ENCODE results near the gene SCYL1. TPM values are rescaled to one million over a fixed set of nuclear protein-coding genes. Genes with fewer than 3 reads are reported as not detected.
A peak's percentile ranks its signal among the peaks of the same experiment; 100 is the strongest.

The SCYL1 gene
- total and polyA plus RNA-seq, 5 donors from 2014 or later = 24.3 to 59.0 (median 30.7) TPM

- no peak overlapping the region for H3K4me3 ChIP-seq (ENCODE audit: low read depth, low read length)
- ATAC-seq (ENCODE audit: low read depth in 2 of 2) (no peak), DNase-seq (no peak)
- H3K4me1 ChIP-seq (ENCODE audit: control insufficient read depth, insufficient read depth, low read length, poor library complexity, severe bottlenecking) = no peaks in the 10 kb centered on the region
- no peaks in the 10 kb centered on the region for H3K9me3 ChIP-seq (ENCODE audit: control insufficient read depth in 2 of 2, low read length in 2 of 2)
- Mint-ChIP-seq H3K36me3 (no peaks in the 10 kb centered on the region), H3K9me3 (no peaks in the 10 kb centered on the region), H3K27ac (no peak overlapping the region), H3K4me1 (peaks cover 0 to 22% (median 9%) of the 10 kb centered on the region in 4 donors), H3K27me3 (peaks cover 10% of the 10 kb centered on the region), H3K4me3 (no peak overlapping the region)
- no peaks in the 10 kb centered on the region for H3K36me3 ChIP-seq (ENCODE audit: control insufficient read depth, insufficient read depth, low read length)
- no peak overlapping the region for H3K27ac ChIP-seq (ENCODE audit: insufficient read depth, low read length, poor library complexity, severe bottlenecking)
- no peaks in the 10 kb centered on the region for H3K27me3 ChIP-seq (ENCODE audit: control insufficient read depth, insufficient read depth, low read length)
Measured at GRCh38 chr11:65485920-65486219, 39.0 kb upstream of the SCYL1 start.

DNA sequence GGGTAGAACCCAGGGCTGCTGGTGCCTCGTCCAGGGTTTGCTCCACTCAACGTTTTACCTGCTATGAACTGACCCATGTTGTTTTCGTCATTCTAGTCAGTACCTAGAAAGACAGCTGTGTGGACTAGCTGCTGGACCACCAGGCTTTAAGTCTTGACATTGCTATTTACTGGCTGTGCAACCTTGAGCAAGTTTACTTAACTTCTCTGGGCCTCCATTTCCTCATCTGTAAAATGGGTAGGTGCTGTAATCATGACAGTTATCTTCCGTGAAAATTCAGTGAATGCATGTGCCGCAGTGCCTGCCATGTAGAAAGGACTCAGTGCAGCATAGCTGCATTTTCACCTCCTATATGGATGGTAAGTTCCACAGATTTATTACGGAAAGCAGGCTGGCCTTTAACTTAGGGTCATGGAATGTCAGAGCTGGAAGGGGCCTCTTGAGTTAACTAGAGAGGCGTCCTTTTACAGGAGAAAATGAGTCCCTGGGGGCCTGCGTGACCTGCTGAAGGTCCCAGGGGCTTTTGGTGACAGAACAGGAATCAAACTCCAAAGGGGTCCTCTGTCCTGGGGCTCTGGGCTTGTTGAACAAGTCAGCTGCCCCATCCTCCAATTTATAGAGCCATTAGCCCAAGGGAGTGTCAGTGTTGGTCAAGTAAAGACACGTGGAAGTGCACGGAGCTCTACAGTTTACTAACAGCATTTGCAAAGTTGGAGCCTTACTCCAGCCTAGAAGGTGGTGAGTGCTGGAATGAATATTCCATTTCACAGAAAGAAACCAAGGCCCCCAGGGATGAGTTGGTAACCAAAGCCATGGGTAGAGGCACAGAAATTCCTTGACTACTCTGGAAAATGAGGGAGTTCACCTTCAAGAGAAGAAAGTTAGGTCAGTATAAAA lies 38.1 kb upstream of the SCYL1 start:
- no peak for ATAC-seq (ENCODE audit: low read depth in 2 of 2)
- no peak overlapping the region for H3K4me3 ChIP-seq (ENCODE audit: low read depth, low read length)
- peak overlapping the region in 1 of 3 donors; percentile 44 for H3K27ac Mint-ChIP-seq
- no peaks in the 10 kb centered on the region for H3K9me3 Mint-ChIP-seq
- no peaks in the 10 kb centered on the region for H3K4me1 ChIP-seq (ENCODE audit: control insufficient read depth, insufficient read depth, low read length, poor library complexity, severe bottlenecking)
- H3K27me3 ChIP-seq (ENCODE audit: control insufficient read depth, insufficient read depth, low read length) = no peaks in the 10 kb centered on the region
- no peaks in the 10 kb centered on the region for H3K9me3 ChIP-seq (ENCODE audit: control insufficient read depth in 2 of 2, low read length in 2 of 2)
- H3K27ac ChIP-seq (ENCODE audit: insufficient read depth, low read length, poor library complexity, severe bottlenecking) = no peak overlapping the region
- no peaks in the 10 kb centered on the region for H3K36me3 ChIP-seq (ENCODE audit: control insufficient read depth, insufficient read depth, low read length)
- no peaks in the 10 kb centered on the region for H3K36me3 Mint-ChIP-seq
- peaks cover 0 to 28% (median 10%) of the 10 kb centered on the region in 4 donors for H3K4me1 Mint-ChIP-seq
- no peak overlapping the region for H3K4me3 Mint-ChIP-seq
- H3K27me3 Mint-ChIP-seq = peaks cover 10% of the 10 kb centered on the region
- no peak for DNase-seq

DNA sequence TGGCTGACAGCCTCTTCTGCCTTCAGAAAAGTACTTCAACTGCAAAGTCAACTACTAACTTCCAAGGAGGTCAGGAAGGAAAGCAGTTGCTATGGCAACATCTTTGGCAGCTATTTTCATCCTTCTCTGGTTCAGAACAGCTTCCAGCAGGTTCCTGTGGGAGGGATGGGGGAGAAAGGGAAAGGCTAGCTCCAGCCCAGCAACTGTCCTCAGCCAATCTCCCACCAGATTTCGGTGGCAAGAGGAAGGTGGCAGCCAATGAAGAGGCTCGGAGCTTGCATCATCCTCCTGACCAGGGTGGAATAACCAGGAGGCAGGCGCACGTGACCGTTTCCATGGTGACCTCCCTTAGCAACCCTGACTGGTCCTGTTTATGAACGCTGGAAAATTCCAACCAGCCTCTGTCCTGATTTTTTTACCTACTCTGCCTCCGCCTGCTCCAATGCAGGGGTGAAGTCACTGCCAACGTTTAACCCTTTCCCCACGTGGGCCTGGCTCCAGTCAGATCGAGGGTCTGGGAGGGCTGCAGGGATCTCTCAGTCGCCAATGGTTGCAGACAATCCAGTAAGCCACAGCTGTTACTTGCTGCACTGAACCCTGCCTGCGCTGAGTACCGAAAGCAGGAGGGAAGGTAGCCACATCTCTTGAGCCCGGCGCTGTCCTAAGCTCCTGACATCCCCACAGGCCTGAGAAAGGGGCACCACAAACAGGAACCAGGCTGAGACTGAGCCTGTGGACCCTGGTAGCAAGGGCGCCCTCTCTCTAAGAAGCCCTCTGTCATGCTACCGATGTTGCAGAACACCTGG lies 37.2 kb upstream of the SCYL1 start:
- Mint-ChIP-seq H3K9me3 (no peaks in the 10 kb centered on the region), H3K36me3 (no peaks in the 10 kb centered on the region), H3K4me3 (no peak overlapping the region), H3K27me3 (peaks cover 10% of the 10 kb centered on the region), H3K27ac (peak overlapping the region in 2 of 3 donors; percentile 44 to 60), H3K4me1 (peaks cover 0 to 32% (median 11%) of the 10 kb centered on the region in 4 donors)
- Histone ChIP-seq H3K27me3 (ENCODE audit: control insufficient read depth, insufficient read depth, low read length) (no peaks in the 10 kb centered on the region), H3K4me1 (ENCODE audit: control insufficient read depth, insufficient read depth, low read length, poor library complexity, severe bottlenecking) (no peaks in the 10 kb centered on the region), H3K9me3 (ENCODE audit: control insufficient read depth in 2 of 2, low read length in 2 of 2) (no peaks in the 10 kb centered on the region), H3K27ac (ENCODE audit: insufficient read depth, low read length, poor library complexity, severe bottlenecking) (no peak overlapping the region), H3K36me3 (ENCODE audit: control insufficient read depth, insufficient read depth, low read length) (no peaks in the 10 kb centered on the region), H3K4me3 (ENCODE audit: low read depth, low read length) (no peak overlapping the region)
- DNase-seq = peak in 1 of 3 donors; percentile 49
- ATAC-seq (ENCODE audit: low read depth in 2 of 2) = peak; percentile 30 to 50

DNA sequence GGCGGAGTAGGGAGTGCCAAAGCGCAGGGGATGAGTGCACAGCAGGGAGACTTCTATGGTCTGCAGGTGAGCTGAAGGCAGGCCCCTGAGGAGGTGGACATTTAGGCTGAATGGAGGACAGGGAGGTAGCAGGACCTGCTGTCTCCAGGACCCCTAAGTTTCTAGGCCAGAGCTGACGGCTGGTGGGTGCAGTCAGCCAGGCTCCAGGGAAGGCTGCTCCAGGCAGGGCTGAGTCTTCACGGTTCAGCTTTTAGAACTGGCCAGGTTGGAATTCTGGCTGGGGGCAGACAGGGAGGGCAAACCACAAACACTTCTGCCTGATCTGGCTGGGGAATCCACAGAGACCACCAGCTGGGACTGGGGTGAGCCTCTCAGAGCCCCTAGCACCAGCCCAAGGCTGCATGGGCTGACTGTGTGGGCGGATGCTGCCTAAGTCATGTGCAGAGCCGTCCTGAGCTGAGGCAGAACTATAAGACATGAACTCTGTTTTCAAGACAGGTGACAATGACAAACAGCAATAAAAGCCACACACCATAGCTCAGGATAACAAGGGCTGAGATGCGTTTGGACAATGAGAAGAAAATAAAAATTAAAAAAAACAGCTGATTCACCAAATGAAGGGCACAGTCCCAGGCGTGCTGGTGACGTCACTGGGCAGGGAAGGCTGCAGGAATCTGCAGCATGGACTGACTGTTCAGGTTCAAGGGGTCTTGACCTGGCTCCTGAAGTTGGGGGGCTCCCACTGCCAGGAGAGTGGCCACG lies 36.4 kb upstream of the SCYL1 start:
- H3K27ac Mint-ChIP-seq = peak overlapping the region in 1 of 3 donors; percentile 60
- no peaks in the 10 kb centered on the region for H3K9me3 ChIP-seq (ENCODE audit: control insufficient read depth in 2 of 2, low read length in 2 of 2)
- no peak for DNase-seq
- no peaks in the 10 kb centered on the region for H3K27me3 ChIP-seq (ENCODE audit: control insufficient read depth, insufficient read depth, low read length)
- H3K4me1 ChIP-seq (ENCODE audit: control insufficient read depth, insufficient read depth, low read length, poor library complexity, severe bottlenecking) = no peaks in the 10 kb centered on the region
- H3K4me3 ChIP-seq (ENCODE audit: low read depth, low read length) = no peak overlapping the region
- no peak for ATAC-seq (ENCODE audit: low read depth in 2 of 2)
- H3K4me1 Mint-ChIP-seq = peaks cover 0 to 34% (median 11%) of the 10 kb centered on the region in 4 donors
- no peaks in the 10 kb centered on the region for H3K36me3 Mint-ChIP-seq
- H3K36me3 ChIP-seq (ENCODE audit: control insufficient read depth, insufficient read depth, low read length) = no peaks in the 10 kb centered on the region
- no peak overlapping the region for H3K27ac ChIP-seq (ENCODE audit: insufficient read depth, low read length, poor library complexity, severe bottlenecking)
- H3K27me3 Mint-ChIP-seq = peaks cover 10% of the 10 kb centered on the region
- H3K4me3 Mint-ChIP-seq = no peak overlapping the region
- no peaks in the 10 kb centered on the region for H3K9me3 Mint-ChIP-seq

DNA sequence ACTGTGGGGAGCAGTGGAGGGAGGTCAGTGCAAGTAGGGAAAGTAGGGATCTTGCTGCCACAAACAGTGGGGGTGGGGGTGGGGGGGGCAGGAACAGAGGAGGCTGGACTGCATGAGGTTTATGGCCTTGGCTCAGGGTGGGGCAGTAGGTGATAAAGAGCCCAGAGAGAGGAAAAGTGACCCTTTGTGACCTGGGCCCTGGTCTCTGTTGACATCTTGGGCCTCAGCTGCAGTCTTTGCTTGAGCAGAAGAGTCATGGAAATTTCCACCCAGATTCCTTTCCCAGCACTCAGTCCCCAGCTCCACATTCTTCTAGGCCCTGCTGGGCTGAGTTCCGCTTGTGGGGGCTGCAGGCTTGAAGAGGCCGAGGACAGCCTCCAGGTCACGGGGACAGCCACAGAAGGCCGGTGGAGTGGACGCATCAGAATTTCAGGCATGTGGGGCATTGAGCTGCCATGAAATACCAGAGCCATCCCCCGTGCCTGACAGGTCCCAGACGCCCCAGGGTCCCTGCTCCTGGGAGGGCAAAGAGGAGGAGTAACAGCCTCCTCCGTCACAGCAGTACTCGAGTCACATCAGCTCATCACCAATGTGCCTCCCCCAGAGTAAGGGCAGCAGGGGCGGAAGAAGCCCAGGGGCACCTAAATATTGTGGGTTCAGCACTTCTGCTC lies 35.7 kb upstream of the SCYL1 start:
- H3K4me1 ChIP-seq (ENCODE audit: control insufficient read depth, insufficient read depth, low read length, poor library complexity, severe bottlenecking) = no peaks in the 10 kb centered on the region
- Mint-ChIP-seq H3K4me3 (no peak overlapping the region), H3K36me3 (no peaks in the 10 kb centered on the region), H3K27ac (peak overlapping the region in 1 of 3 donors; percentile 41), H3K9me3 (no peaks in the 10 kb centered on the region), H3K4me1 (peaks cover 0 to 34% (median 11%) of the 10 kb centered on the region in 4 donors), H3K27me3 (peaks cover 10% of the 10 kb centered on the region)
- H3K27ac ChIP-seq (ENCODE audit: insufficient read depth, low read length, poor library complexity, severe bottlenecking) = no peak overlapping the region
- no peaks in the 10 kb centered on the region for H3K27me3 ChIP-seq (ENCODE audit: control insufficient read depth, insufficient read depth, low read length)
- H3K4me3 ChIP-seq (ENCODE audit: low read depth, low read length) = no peak overlapping the region
- no peaks in the 10 kb centered on the region for H3K36me3 ChIP-seq (ENCODE audit: control insufficient read depth, insufficient read depth, low read length)
- DNase-seq (no peak), ATAC-seq (ENCODE audit: low read depth in 2 of 2) (no peak)
- H3K9me3 ChIP-seq (ENCODE audit: control insufficient read depth in 2 of 2, low read length in 2 of 2) = no peaks in the 10 kb centered on the region

- peaks cover 0 to 38% (median 13%) of the 10 kb centered on the region in 4 donors for H3K4me1 Mint-ChIP-seq
- H3K36me3 Mint-ChIP-seq = no peaks in the 10 kb centered on the region
- ATAC-seq (ENCODE audit: low read depth in 2 of 2) (no peak), DNase-seq (no peak)
- peak overlapping the region in 1 of 3 donors; percentile 41 for H3K27ac Mint-ChIP-seq
- no peaks in the 10 kb centered on the region for H3K9me3 ChIP-seq (ENCODE audit: control insufficient read depth in 2 of 2, low read length in 2 of 2)
- H3K4me1 ChIP-seq (ENCODE audit: control insufficient read depth, insufficient read depth, low read length, poor library complexity, severe bottlenecking) = no peaks in the 10 kb centered on the region
- peaks cover 9% of the 10 kb centered on the region for H3K27me3 Mint-ChIP-seq
- no peaks in the 10 kb centered on the region for H3K36me3 ChIP-seq (ENCODE audit: control insufficient read depth, insufficient read depth, low read length)
- no peak overlapping the region for H3K4me3 Mint-ChIP-seq
- H3K9me3 Mint-ChIP-seq = no peaks in the 10 kb centered on the region
- no peak overlapping the region for H3K27ac ChIP-seq (ENCODE audit: insufficient read depth, low read length, poor library complexity, severe bottlenecking)
- H3K4me3 ChIP-seq (ENCODE audit: low read depth, low read length) = no peak overlapping the region
- H3K27me3 ChIP-seq (ENCODE audit: control insufficient read depth, insufficient read depth, low read length) = no peaks in the 10 kb centered on the region
Measured at GRCh38 chr11:65489706-65490320, 35.1 kb upstream of the SCYL1 start.

DNA sequence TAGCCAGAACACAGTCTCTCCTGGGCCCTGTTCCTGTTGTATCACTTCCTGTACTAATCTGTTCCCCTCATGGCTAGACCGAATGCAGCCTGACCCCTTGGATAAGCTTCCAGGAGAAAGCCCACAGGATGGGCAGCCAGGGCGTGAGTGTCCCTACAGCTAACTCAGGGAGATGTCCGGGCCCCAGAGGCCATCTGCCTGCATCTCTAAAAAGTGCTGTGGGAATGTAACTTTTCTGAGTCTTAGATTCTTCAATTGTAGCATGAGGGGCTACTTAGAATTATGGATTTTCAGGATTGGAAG lies 33.8 kb upstream of the SCYL1 start:
- no peaks in the 10 kb centered on the region for H3K9me3 Mint-ChIP-seq
- no peak for ATAC-seq (ENCODE audit: low read depth in 2 of 2)
- peaks cover 0 to 43% (median 13%) of the 10 kb centered on the region in 4 donors for H3K4me1 Mint-ChIP-seq
- peak overlapping the region in 1 of 4 donors; percentile 31 for H3K4me3 Mint-ChIP-seq
- H3K9me3 ChIP-seq (ENCODE audit: control insufficient read depth in 2 of 2, low read length in 2 of 2) = no peaks in the 10 kb centered on the region
- H3K27ac ChIP-seq (ENCODE audit: insufficient read depth, low read length, poor library complexity, severe bottlenecking) = no peak overlapping the region
- H3K27ac Mint-ChIP-seq = no peak overlapping the region
- no peak overlapping the region for H3K4me3 ChIP-seq (ENCODE audit: low read depth, low read length)
- H3K27me3 Mint-ChIP-seq = peaks cover 4% of the 10 kb centered on the region
- H3K27me3 ChIP-seq (ENCODE audit: control insufficient read depth, insufficient read depth, low read length) = no peaks in the 10 kb centered on the region
- no peak for DNase-seq
- H3K4me1 ChIP-seq (ENCODE audit: control insufficient read depth, insufficient read depth, low read length, poor library complexity, severe bottlenecking) = peaks cover 5% of the 10 kb centered on the region
- no peaks in the 10 kb centered on the region for H3K36me3 ChIP-seq (ENCODE audit: control insufficient read depth, insufficient read depth, low read length)
- H3K36me3 Mint-ChIP-seq = no peaks in the 10 kb centered on the region
